H1 (cell line): ENCODE data around the gene MYO5B. TPM values are rescaled to one million over a fixed set of nuclear protein-coding genes. Genes with fewer than 3 reads are reported as not detected.

ENCODE experiments used
- CTCF ChIA-PET: fragments of 300-600 bp; sonication (Branson Sonifier 250); formaldehyde crosslinking; loops from one replicate; lab custom pipeline; 2021; ENCODE audit not compliant: partially characterized antibody; lab: Charles Lee
- POLR2A ChIA-PET: fragments of 300-600 bp; sonication (Branson Sonifier 250); formaldehyde crosslinking; loops from one replicate; lab custom pipeline; 2021; ENCODE audit warnings: inconsistent platforms; ENCODE audit not compliant: partially characterized antibody; lab: Charles Lee
- DNase-seq, 2 experiments: peaks; one replicate each; pipeline versions ENCODE4 v3.0.0 to v3.0.0-alpha.2; 2010 to 2022; ENCODE audit warnings: low spot score in 2 of 2, low read depth in 1 of 2, mixed read lengths in 1 of 2
- FAIRE-seq: peaks from 2 replicates; lab custom pipeline; 2011; peaks lifted over from hg19 to GRCh38; lab: Jason Lieb, UNC
- H2AFZ ChIP-seq: 2 replicates; pipeline ENCODE4 v1.8.1; 2012; ENCODE audit warnings: low read length, inconsistent platforms
- H2AK5ac ChIP-seq: 2 replicates; pipeline ENCODE4 v1.6.1; 2013; ENCODE audit warnings: low read depth, low read length
- H2BK120ac ChIP-seq: replicated peaks from 2 replicates; pipeline ENCODE3; 2013; ENCODE audit warnings: low read depth, low read length, inconsistent platforms
- H2BK12ac ChIP-seq: 2 replicates; pipeline ENCODE4 v1.6.1; 2013; ENCODE audit warnings: low read depth, low read length
- H2BK15ac ChIP-seq: 2 replicates; pipeline ENCODE4 v1.6.1; 2013; ENCODE audit warnings: low read length
- H2BK20ac ChIP-seq: 2 replicates; pipeline ENCODE4 v1.6.1; 2013; ENCODE audit warnings: low read length
- H2BK5ac ChIP-seq: 2 replicates; pipeline ENCODE4 v1.6.1; 2013; ENCODE audit warnings: low read depth, low read length
- H3K14ac ChIP-seq: 2 replicates; pipeline ENCODE4 v1.6.1; 2013; ENCODE audit warnings: inconsistent platforms; ENCODE audit not compliant: insufficient read length
- H3K18ac ChIP-seq: 2 replicates; pipeline ENCODE4 v1.6.1; 2013; ENCODE audit warnings: low read length; ENCODE audit errors: extremely low read depth
- H3K23ac ChIP-seq: 2 replicates; pipeline ENCODE4 v1.6.1; 2013; ENCODE audit warnings: inconsistent platforms; ENCODE audit not compliant: insufficient read length
- H3K23me2 ChIP-seq: 2 replicates; pipeline ENCODE4 v1.6.1; 2013; ENCODE audit warnings: low read depth, low read length
- H3K27ac ChIP-seq: 2 replicates; pipeline ENCODE4 v1.6.1; 2011; ENCODE audit warnings: low read depth, low read length, inconsistent platforms
- H3K27me3 ChIP-seq, 4 experiments: replicated peaks in 1 of 4; 1 replicate in 1 of 4; 2 replicates in 3 of 4; pipeline versions ENCODE4 v1.6.1 to v1.8.1; 2011 to 2013; ENCODE audit warnings: low read length in 3 of 4, mild to moderate bottlenecking in 3 of 4, inconsistent platforms in 2 of 4, mixed read lengths in 2 of 4, moderate library complexity in 1 of 4; ENCODE audit not compliant: control insufficient read depth in 3 of 4, insufficient read depth in 3 of 4; ENCODE audit errors: extremely low read depth in 1 of 4
- H3K36me3 ChIP-seq, 4 experiments: 2 replicates each; pipeline versions ENCODE4 v1.6.1 to v1.8.1; 2011 to 2013; ENCODE audit warnings: mild to moderate bottlenecking in 4 of 4, low read length in 3 of 4, moderate library complexity in 2 of 4, control low read depth in 1 of 4, inconsistent platforms in 1 of 4; ENCODE audit not compliant: insufficient read depth in 4 of 4, control insufficient read depth in 2 of 4
- H3K4ac ChIP-seq: replicated peaks from 2 replicates; pipeline ENCODE3; 2013; ENCODE audit warnings: low read length, low read depth, mixed read lengths, inconsistent platforms; ENCODE audit not compliant: insufficient read length
- H3K4me1 ChIP-seq, 4 experiments: replicated peaks in 1 of 4; 1 replicate in 1 of 4; 2 replicates in 3 of 4; pipeline versions ENCODE4 v1.6.1 to v1.8.1; 2011 to 2013; ENCODE audit warnings: low read length in 3 of 4, inconsistent platforms in 2 of 4, mixed read lengths in 1 of 4; ENCODE audit not compliant: insufficient read depth in 4 of 4, control insufficient read depth in 3 of 4
- H3K4me2 ChIP-seq, 2 experiments: 2 replicates each; pipeline versions ENCODE4 v1.6.1 to v1.8.1; 2011 to 2013; ENCODE audit warnings: low read depth in 2 of 2, low read length in 2 of 2, control low read depth in 1 of 2, inconsistent platforms in 1 of 2, mild to moderate bottlenecking in 1 of 2; ENCODE audit not compliant: insufficient read depth in 1 of 2
- H3K4me3 ChIP-seq, 4 experiments: fragments of 200-600, 300-600 bp in 1 of 4; sonication (generic), shearing (Covaris generic), sonication (Bioruptor Twin) in 1 of 4; 2 replicates each; pipeline versions ENCODE4 v1.5.1 to v1.8.1; 2011 to 2016; ENCODE audit warnings: low read length in 4 of 4, low read depth in 3 of 4, control low read depth in 2 of 4, inconsistent platforms in 2 of 4, mild to moderate bottlenecking in 2 of 4, mixed read lengths in 1 of 4, moderate library complexity in 1 of 4; ENCODE audit not compliant: insufficient read depth in 2 of 4; ENCODE audit errors: extremely low read depth in 1 of 4
- H3K56ac ChIP-seq: replicated peaks from 2 replicates; pipeline ENCODE3; 2013; ENCODE audit warnings: low read depth, mild to moderate bottlenecking, mixed read lengths, low read length, inconsistent platforms; ENCODE audit not compliant: insufficient read length
- H3K79me1 ChIP-seq: 2 replicates; pipeline ENCODE4 v1.6.1; 2013; ENCODE audit warnings: low read depth, low read length, control low read depth
- H3K79me2 ChIP-seq, 2 experiments: 2 replicates each; pipeline versions ENCODE4 v1.6.1 to v1.8.1; 2012 to 2013; ENCODE audit warnings: low read length in 2 of 2, mild to moderate bottlenecking in 2 of 2, inconsistent platforms in 1 of 2; ENCODE audit not compliant: insufficient read depth in 2 of 2, control insufficient read depth in 1 of 2
- H3K9ac ChIP-seq, 4 experiments: replicated peaks in 1 of 4; 1 replicate in 1 of 4; 2 replicates in 3 of 4; pipeline versions ENCODE4 v1.6.1 to v1.8.1; 2011 to 2013; ENCODE audit warnings: low read depth in 3 of 4, low read length in 3 of 4, control low read depth in 2 of 4, mild to moderate bottlenecking in 2 of 4, moderate library complexity in 2 of 4, inconsistent platforms in 1 of 4; ENCODE audit errors: extremely low read depth in 1 of 4
- H3K9me3 ChIP-seq, 2 experiments: 2 replicates each; pipeline versions ENCODE4 v1.6.1 to v1.8.1; 2012 to 2013; ENCODE audit warnings: mild to moderate bottlenecking in 2 of 2, moderate library complexity in 2 of 2, control low read depth in 1 of 2, inconsistent platforms in 1 of 2, low read depth in 1 of 2, low read length in 1 of 2, mixed read lengths in 1 of 2; ENCODE audit not compliant: insufficient read depth in 2 of 2
- H4K20me1 ChIP-seq, 2 experiments: replicated peaks in 1 of 2; 2 replicates each; pipeline versions ENCODE3 to v1.8.1; 2011 to 2013; ENCODE audit warnings: inconsistent platforms in 2 of 2, low read length in 2 of 2, mild to moderate bottlenecking in 1 of 2; ENCODE audit not compliant: insufficient read depth in 2 of 2, control insufficient read depth in 1 of 2
- H4K5ac ChIP-seq: 2 replicates; pipeline ENCODE4 v1.6.1; 2013; ENCODE audit warnings: low read length, low read depth, mixed read lengths, inconsistent platforms; ENCODE audit not compliant: insufficient read length
- H4K8ac ChIP-seq: 2 replicates; pipeline ENCODE4 v1.8.0; 2013; ENCODE audit warnings: mild to moderate bottlenecking, moderate library complexity, low read length, inconsistent platforms; ENCODE audit not compliant: insufficient read depth; ENCODE audit errors: extremely low read depth
- H4K91ac ChIP-seq: replicated peaks from 2 replicates; pipeline ENCODE3; 2013; ENCODE audit warnings: low read length, mixed read lengths, inconsistent platforms; ENCODE audit not compliant: insufficient read length
- RAD21 ChIP-seq, 2 experiments: IDR thresholded peaks in 1 of 2; conservative IDR thresholded peaks in 1 of 2; 2 replicates each; pipeline ENCODE4 v1.6.1; 2011; ENCODE audit warnings: low read depth in 2 of 2, low read length in 2 of 2, improper control_type of control experiment in 1 of 2, inconsistent platforms in 1 of 2, mild to moderate bottlenecking in 1 of 2, moderate library complexity in 1 of 2
- TEAD4 ChIP-seq: IDR thresholded peaks from 2 replicates; pipeline ENCODE4 v1.6.1; 2012; ENCODE audit warnings: low read depth, low read length, inconsistent platforms, mixed read lengths
- WGBS, 2 experiments: shearing (Covaris generic) in 1 of 2; methylation state at CpG; one replicate each; pipeline versions ENCODE4 v1.1.6 to v1.1.7; 2013 to 2015; ENCODE audit warnings: low lambda C conversion rate in 2 of 2, mixed read lengths in 2 of 2, inconsistent platforms in 1 of 2, low coverage in 1 of 2, missing lambda C conversion rate in 1 of 2; ENCODE audit not compliant: insufficient replicate concordance in 2 of 2, insufficient coverage in 1 of 2, insufficient read length in 1 of 2; ENCODE audit errors: extremely low coverage in 1 of 2, missing lambda C conversion rate in 1 of 2; 5-methylcytosine and 5-hydroxymethylcytosine counted together
- polyA plus RNA-seq, 7 experiments: library from polyadenylated mRNA; depleted of rRNA in 3 of 7; stranded (reverse) in 5 of 7; unstranded in 2 of 7; fragments of >200 nt in 5 of 7; fragments of 200-250 nt in 2 of 7; gene quantifications; 1 replicate in 5 of 7; 2 replicates in 1 of 7; 4 replicates in 1 of 7; pipeline versions ENCODE4 v1.2.1 to v1.2.3, GENCODE V29; 2011 to 2013; ENCODE audit warnings: missing spikeins in 2 of 7, mixed read lengths in 2 of 7
- total RNA-seq: library from RNA; stranded (reverse); fragmentation: NEBNext Ultra II Directional; extraction: Animal tissue kit (Norgen Biotek cat#: 25700); gene quantifications from 2 replicates; pipeline ENCODE4 v1.2.1, GENCODE V29; 2021
- TF ChIP-seq, protein P1 (sequence below), 3 experiments: IDR thresholded peaks; 1 replicate in 2 of 3; 2 replicates in 1 of 3; pipeline versions ENCODE4 v1.5.1 to v1.6.1; 2011; ENCODE audit warnings: low read length in 3 of 3, mild to moderate bottlenecking in 3 of 3, inconsistent platforms in 2 of 3, low read depth in 1 of 3, moderate library complexity in 1 of 3; ENCODE audit not compliant: insufficient read depth in 1 of 3; ENCODE audit errors: control extremely low read depth in 1 of 3

Gene MYO5B
- total and polyA plus RNA-seq, 2 of the 8 experiments (the other 6 are each of a cell fraction or from before 2014, with no cell fraction given), result 6.4 to 7.7 TPM

- no peaks in the 10 kb centered on the region for H3K4me1 ChIP-seq
- ChIA-PET CTCF (interaction anchor here (0.8 to 2.8 kb wide), 4 partner anchors 14 to 61 kb away, joined by 3 to 12 read pairs (median 3); no protein-coding TSS in a partner anchor), POLR2A (no interaction called here)
- no peaks in the 10 kb centered on the region for H3K36me3 ChIP-seq
- H3K14ac ChIP-seq, result no peak overlapping the region
- no peak overlapping the region for H2BK20ac ChIP-seq
- 81% methylated on average over 3 of the region's 3 CpGs; no CpG with 5 or more reads in 1 of the 2 experiments for WGBS, 2 experiments
- no peak overlapping the region for H2BK120ac ChIP-seq
- H3K18ac ChIP-seq, result no peak overlapping the region
- peak; percentile 34 to 50 for TF ChIP-seq RAD21 (IDR thresholded peaks at IDR 0.05 in 1 of 2, conservative IDR thresholded peaks at IDR 0.05 in 1 of 2; ENCODE audit: low read depth in 2 of 2, low read length in 2 of 2)
- TF ChIP-seq, protein P1, sequence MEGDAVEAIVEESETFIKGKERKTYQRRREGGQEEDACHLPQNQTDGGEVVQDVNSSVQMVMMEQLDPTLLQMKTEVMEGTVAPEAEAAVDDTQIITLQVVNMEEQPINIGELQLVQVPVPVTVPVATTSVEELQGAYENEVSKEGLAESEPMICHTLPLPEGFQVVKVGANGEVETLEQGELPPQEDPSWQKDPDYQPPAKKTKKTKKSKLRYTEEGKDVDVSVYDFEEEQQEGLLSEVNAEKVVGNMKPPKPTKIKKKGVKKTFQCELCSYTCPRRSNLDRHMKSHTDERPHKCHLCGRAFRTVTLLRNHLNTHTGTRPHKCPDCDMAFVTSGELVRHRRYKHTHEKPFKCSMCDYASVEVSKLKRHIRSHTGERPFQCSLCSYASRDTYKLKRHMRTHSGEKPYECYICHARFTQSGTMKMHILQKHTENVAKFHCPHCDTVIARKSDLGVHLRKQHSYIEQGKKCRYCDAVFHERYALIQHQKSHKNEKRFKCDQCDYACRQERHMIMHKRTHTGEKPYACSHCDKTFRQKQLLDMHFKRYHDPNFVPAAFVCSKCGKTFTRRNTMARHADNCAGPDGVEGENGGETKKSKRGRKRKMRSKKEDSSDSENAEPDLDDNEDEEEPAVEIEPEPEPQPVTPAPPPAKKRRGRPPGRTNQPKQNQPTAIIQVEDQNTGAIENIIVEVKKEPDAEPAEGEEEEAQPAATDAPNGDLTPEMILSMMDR (IDR thresholded peaks at IDR 0.05; ENCODE audit: control extremely low read depth in 1 of 3, insufficient read depth in 1 of 3, low read depth in 1 of 3, low read length in 3 of 3), result peak; percentile 12 to 24 (median 16); a peak in 3 of 4 replicates
- TF ChIP-seq TEAD4, result no peak
- H3K4me3 ChIP-seq, result no peak overlapping the region
- no peak for FAIRE-seq
- H3K4me2 ChIP-seq, result no peak overlapping the region
- no peak overlapping the region for H2BK12ac ChIP-seq
- no peak overlapping the region for H4K91ac ChIP-seq
- no peak overlapping the region for H2BK5ac ChIP-seq
- no peaks in the 10 kb centered on the region for H3K23me2 ChIP-seq
- H3K79me1 ChIP-seq, result no peaks in the 10 kb centered on the region
- H3K4ac ChIP-seq, result no peak overlapping the region
- H3K56ac ChIP-seq, result no peak overlapping the region
- H2AK5ac ChIP-seq, result no peak overlapping the region
- H3K9me3 ChIP-seq, result no peaks in the 10 kb centered on the region
- no peak overlapping the region for H4K5ac ChIP-seq
- no peak for DNase-seq
- H2BK15ac ChIP-seq, result no peak overlapping the region
- H3K9ac ChIP-seq, result no peak overlapping the region
- H3K79me2 ChIP-seq, result no peaks in the 10 kb centered on the region
- H4K20me1 ChIP-seq, result no peaks in the 10 kb centered on the region
- no peak overlapping the region for H2AFZ ChIP-seq
- no peak overlapping the region for H3K27ac ChIP-seq
- H3K27me3 ChIP-seq, result no peaks in the 10 kb centered on the region
- H4K8ac ChIP-seq, result no peak overlapping the region
- no peak overlapping the region for H3K23ac ChIP-seq
These were observed 51.7 kb downstream of the MYO5B start for GRCh38 chr18:50143294-50143693.
